Measurements from ENCODE around the gene HTR2A. TPM values are rescaled to one million over a fixed set of nuclear protein-coding genes. Genes with fewer than 3 reads are reported as not detected.

Gene HTR2A
- polyA plus RNA-seq, 1 donor from 2014 or later, result 0.20 TPM

GRCh38 chr13:46860722-46861121 is 36.1 kb downstream of the HTR2A start:
- H3K79me2 ChIP-seq (replicated peaks; ENCODE audit: insufficient read depth, low read length), result no peaks in the 10 kb centered on the region
- no peak overlapping the region for H3K4me3 ChIP-seq (ENCODE audit: low read length)

GRCh38 chr13:46858776-46859175 is 38.1 kb downstream of the HTR2A start:
- Histone ChIP-seq H3K9me2 (ENCODE audit: insufficient read depth, low read length) (no peaks in the 10 kb centered on the region), H3K4me2 (ENCODE audit: low read length) (no peak overlapping the region), H3K79me2 (replicated peaks; ENCODE audit: insufficient read depth, low read length) (no peaks in the 10 kb centered on the region), H3K9ac (ENCODE audit: low read length) (no peak overlapping the region), H3K36me3 (ENCODE audit: insufficient read depth, low read length) (no peaks in the 10 kb centered on the region), H2AFZ (ENCODE audit: low read depth, low read length) (no peak overlapping the region), H3K27me3 (ENCODE audit: insufficient read depth, low read depth, low read length) (no peaks in the 10 kb centered on the region), H3K9me3 (ENCODE audit: low read length) (no peaks in the 10 kb centered on the region), H3K27ac (ENCODE audit: low read length) (no peak overlapping the region), H3K4me3 (ENCODE audit: low read length) (no peak overlapping the region), H3F3A (ENCODE audit: insufficient read depth, low read length, poor library complexity, severe bottlenecking) (no peaks in the 10 kb centered on the region), H4K20me1 (ENCODE audit: insufficient read depth) (no peaks in the 10 kb centered on the region)
- no peak for TF ChIP-seq POLR2AphosphoS5 (IDR thresholded peaks at IDR 0.05)
- no peak for TF ChIP-seq EZH2 (IDR thresholded peaks at IDR 0.05; ENCODE audit: borderline replicate concordance, insufficient read depth, low read length, poor library complexity, severe bottlenecking)
- TF ChIP-seq CTCF (IDR thresholded peaks at IDR 0.05; ENCODE audit: poor library complexity, severe bottlenecking), result no peak
- TF ChIP-seq RAD21 (conservative IDR thresholded peaks at IDR 0.05), result no peak
- TF ChIP-seq MXI1 (conservative IDR thresholded peaks at IDR 0.05; ENCODE audit: poor library complexity, severe bottlenecking), result no peak

More at GRCh38 chr13:46860722-46861121, 36.1 kb downstream of the HTR2A start:
- Histone ChIP-seq H3K9me2 (ENCODE audit: insufficient read depth, low read length) (no peaks in the 10 kb centered on the region), H3K27me3 (ENCODE audit: insufficient read depth, low read depth, low read length) (no peaks in the 10 kb centered on the region), H3K9me3 (ENCODE audit: low read length) (no peaks in the 10 kb centered on the region), H3K9ac (ENCODE audit: low read length) (no peak overlapping the region), H3K27ac (ENCODE audit: low read length) (no peak overlapping the region), H3K36me3 (ENCODE audit: insufficient read depth, low read length) (no peaks in the 10 kb centered on the region), H4K20me1 (ENCODE audit: insufficient read depth) (no peaks in the 10 kb centered on the region), H3K4me2 (ENCODE audit: low read length) (no peak overlapping the region), H2AFZ (ENCODE audit: low read depth, low read length) (no peak overlapping the region), H3F3A (ENCODE audit: insufficient read depth, low read length, poor library complexity, severe bottlenecking) (no peaks in the 10 kb centered on the region)
- no peak for TF ChIP-seq SMC3 (conservative IDR thresholded peaks at IDR 0.05; ENCODE audit: poor library complexity)
- no peak for TF ChIP-seq EP300 (conservative IDR thresholded peaks at IDR 0.05; ENCODE audit: poor library complexity, severe bottlenecking)
- no peak for TF ChIP-seq MXI1 (conservative IDR thresholded peaks at IDR 0.05; ENCODE audit: poor library complexity, severe bottlenecking)
- TF ChIP-seq REST (IDR thresholded peaks at IDR 0.05; ENCODE audit: borderline replicate concordance), result no peak
- TF ChIP-seq POLR2AphosphoS5 (IDR thresholded peaks at IDR 0.05), result no peak
- no peak for TF ChIP-seq CTCF (IDR thresholded peaks at IDR 0.05; ENCODE audit: poor library complexity, severe bottlenecking)
- no peak for TF ChIP-seq TAF1 (IDR thresholded peaks at IDR 0.05; ENCODE audit: low read depth)
- TF ChIP-seq EZH2 (IDR thresholded peaks at IDR 0.05; ENCODE audit: borderline replicate concordance, insufficient read depth, low read length, poor library complexity, severe bottlenecking), result no peak
- no peak for TF ChIP-seq RAD21 (conservative IDR thresholded peaks at IDR 0.05)
